ENCODE results near the gene CERS4. TPM values are rescaled to one million over a fixed set of nuclear protein-coding genes. Genes with fewer than 3 reads are reported as not detected.

CERS4 gene
- total RNA-seq, 4 donors from 2014 or later = 2.1 to 4.0 (median 2.7) TPM

Other genes with a start within 250 kb of the CERS4 start
- gene ELAVL1, start 203.7 kb upstream of the CERS4 start, total RNA-seq = 10 to 100 TPM; 18.2 to 40.5 (median 28.9) TPM
- gene CCL25, start 156.6 kb upstream of the CERS4 start, total RNA-seq = not detected
- under 1 TPM in 1 of 4 donors, not detected in 3; 0.15 TPM for gene FBN3, start 59.8 kb upstream of the CERS4 start, total RNA-seq
- gene CD320, start 99.0 kb downstream of the CERS4 start, total RNA-seq = 10 to 100 TPM; 49.8 to 85.3 (median 66.1) TPM
- 100 to 1,000 TPM in 1 of 4 donors, 10 to 100 TPM in 3; 75.3 to 129 (median 87.7) TPM for gene NDUFA7, start 112.0 kb downstream of the CERS4 start, total RNA-seq
- gene RPS28, start 112.1 kb downstream of the CERS4 start, total RNA-seq = 100 to 1,000 TPM; 248 to 436 (median 313) TPM
- 10 to 100 TPM in 3 of 4 donors, 1 to 10 TPM in 1; 7.1 to 16.0 (median 13.7) TPM for gene KANK3, start 133.9 kb downstream of the CERS4 start, total RNA-seq
- 10 to 100 TPM; 19.7 to 91.8 (median 41.9) TPM for gene ANGPTL4, start 154.8 kb downstream of the CERS4 start, total RNA-seq
- 10 to 100 TPM; 13.4 to 42.9 (median 31.0) TPM for gene RAB11B, start 181.0 kb downstream of the CERS4 start, total RNA-seq
- 100 to 1,000 TPM; 173 to 183 (median 176) TPM for gene MARCHF2, start 203.9 kb downstream of the CERS4 start, total RNA-seq
- 10 to 100 TPM; 42.5 to 74.6 (median 57.8) TPM for gene HNRNPM, start 235.6 kb downstream of the CERS4 start, total RNA-seq

Measured in gastrocnemius medialis (tissue), 4 donors.